ENCODE data around the gene CCDC178.

DNA sequence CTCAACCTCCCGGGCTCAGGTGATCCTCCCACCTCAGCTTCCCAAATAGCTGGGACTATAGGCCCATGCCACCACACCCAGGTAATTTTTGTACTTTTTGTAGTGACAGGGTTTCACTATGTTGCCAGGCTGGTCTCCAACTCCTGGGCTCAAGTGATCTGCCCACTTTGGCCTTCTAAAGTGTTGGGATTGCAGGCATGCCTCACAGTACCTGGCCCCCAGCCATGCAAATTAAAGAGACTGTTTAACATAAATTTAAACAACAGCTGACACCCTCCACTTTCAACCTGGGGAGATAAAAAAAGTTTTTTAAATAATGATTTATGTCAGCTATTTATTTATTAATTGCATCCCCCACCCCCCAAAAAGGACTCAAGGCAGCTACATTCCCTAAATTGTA, 234.7 kb downstream of the CCDC178 start:
- TF ChIP-seq CTCF (conservative IDR thresholded peaks at IDR 0.05) = no peak
- TF ChIP-seq EZH2 (IDR thresholded peaks at IDR 0.05; ENCODE audit: low read depth) = no peak

All from PC-9 (cell line).